ENCODE measurements around the gene CFAP46.
"Not testable (repeated sequence)": the region's sequence is repeated elsewhere in the genome, so short reads cannot be mapped to it uniquely, and the experiment has no call there.

The CFAP46 gene

DNA sequence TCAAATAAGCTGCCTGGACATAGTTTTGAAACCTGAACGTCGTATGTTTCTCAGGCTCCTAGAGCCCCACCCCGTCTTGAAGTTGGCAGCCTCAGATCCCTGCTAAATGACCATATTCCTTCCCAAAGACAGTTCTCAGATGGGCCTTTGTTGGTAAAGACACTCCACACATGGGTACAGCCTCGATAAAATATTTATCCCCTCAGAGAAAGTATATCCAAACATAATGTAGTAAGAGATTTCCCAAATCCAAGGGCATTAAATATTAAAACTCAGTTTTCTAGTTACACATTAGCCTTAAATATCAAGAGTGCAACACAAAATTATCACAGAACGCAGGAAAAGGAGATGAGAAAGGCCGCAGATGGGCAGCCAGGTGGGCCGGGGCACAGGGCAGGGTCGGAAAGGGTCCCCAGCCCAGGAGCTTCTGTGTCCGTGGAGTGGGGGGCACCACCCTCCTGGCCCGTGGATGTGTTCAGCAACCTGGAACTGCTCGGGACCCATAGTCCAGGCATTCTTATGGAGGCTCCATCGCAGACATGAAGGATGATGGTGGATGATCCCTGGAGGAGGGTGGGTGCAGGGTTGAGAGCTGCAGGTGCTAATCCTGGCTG, 1.5 kb upstream of the CFAP46 start:
- DNase-seq = no peak

DNA sequence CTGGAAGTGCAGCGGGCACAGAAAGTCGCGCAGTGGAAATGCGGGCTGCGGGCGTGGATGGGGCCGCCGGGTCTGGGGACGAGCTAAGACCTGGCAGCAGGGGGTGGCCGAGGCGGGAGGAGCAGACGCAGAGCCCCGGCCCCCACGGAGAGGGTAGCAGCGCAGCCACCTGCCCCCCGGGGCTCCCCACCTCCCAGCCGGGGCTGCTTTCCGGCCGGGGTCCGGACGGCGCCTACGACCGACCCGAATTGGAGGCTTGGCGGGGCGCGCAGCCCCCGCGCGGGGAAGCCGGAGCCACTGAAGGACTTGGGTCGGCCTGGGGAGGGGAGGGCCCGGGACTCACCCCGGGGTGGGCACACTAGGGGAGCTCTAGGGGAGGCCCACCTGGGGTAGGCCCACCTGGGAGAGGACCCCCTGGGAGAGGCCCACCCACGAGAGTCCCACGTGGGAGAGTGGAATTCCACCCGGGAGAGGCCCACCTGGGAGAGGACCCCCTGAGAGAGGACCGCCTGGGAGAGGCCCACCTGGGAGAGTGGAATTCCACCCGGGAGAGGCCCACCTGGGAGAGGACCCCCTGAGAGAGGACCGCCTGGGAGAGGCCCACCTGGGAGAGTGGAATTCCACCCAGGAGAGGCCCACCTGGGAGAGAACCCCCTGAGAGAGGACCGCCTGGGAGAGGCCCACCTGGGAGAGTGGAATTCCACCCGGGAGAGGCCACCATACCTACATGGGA, 854 bp upstream of the CFAP46 start:
- DNase-seq = no peak

DNA sequence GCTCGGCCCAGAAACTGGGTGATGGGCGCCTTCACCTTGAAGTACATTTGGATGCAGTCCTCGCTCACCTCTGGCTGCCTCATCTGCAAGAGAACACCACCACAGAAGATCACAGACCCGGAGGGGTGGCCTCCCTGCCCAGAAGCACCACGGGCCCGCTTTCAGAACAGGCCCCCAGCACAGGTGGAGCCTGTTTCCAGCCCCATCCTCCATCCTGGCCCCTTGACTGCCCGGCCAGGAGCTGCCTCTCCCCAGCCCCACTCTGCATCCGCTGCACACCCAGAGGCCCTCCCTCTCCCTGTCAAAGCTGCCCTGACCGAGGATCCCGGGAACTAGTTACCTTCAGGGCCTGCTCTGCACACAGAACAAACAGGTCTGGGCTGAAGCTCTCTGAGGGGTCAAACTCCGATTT, 724 bp downstream of the CFAP46 start:
- no peak for DNase-seq

DNA sequence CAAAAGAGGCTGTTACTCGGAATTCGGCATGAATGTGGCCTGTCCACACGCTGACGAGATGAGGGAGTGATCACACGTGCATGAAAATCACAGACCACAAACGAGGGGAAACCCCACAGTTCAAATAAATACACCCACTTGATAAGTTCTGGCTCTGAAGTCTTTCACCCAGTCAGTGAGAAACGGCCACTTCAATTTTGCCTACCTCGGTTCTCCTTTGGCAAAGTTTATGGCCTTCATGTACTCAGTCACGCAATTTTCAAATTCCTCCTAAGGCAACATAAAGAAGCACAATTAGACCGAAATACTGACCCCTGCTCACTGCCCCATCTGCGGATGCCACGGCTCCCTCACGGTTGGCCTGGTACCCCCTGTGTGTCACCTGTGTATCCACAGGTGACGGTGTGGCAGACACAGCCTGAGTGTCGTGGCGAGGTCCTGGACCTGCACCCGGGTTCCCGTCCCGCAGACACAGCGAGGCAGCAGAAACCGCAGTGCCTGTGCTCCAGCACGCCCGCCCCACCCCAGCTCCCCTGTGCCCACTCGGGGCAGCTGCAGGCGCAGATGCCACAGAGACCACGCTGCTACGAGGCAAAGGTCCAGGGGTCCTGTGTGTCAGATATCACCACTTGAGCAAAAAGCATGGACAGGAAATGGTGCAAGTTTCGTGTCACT, 1.4 kb downstream of the CFAP46 start:
- no peak for DNase-seq

DNA sequence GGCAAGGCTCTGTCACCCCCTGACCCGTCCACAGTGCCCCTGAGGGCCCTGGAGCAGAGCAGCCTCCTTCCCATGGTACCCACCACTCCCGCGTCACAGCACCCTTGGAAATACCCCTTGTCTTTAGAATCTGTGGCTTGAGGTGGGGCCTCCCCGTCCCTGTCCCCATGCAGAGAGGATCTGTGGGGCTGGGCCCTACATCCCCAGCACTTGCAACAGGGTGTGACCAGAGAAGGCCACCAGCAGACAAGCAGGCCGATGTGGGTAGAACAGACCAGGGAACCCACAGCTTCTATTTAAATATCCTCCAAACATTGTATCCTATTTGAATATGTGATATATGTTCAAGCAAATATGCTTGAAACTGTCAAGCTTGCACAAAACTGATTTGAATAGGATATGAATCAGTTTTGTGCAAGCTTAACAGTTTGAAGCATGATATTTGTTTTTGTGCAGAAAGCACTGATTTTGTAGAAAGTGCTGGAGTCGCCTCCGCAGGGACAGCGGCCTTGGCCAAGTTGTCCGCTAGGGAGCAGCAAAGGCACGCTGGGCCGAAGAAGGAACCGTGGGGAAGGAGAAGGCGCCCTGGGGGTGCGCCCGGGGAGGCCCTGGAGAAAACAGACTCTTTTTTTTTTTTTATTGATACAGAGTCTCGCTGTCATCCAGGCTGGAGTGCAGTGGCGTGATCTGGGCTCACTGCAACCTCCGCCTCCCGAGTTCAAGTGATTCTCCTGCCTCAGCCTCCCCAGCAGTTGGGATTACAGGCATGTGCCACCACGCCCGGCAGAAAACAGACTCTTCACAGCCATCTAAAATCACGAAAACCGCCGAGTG, 2.2 kb downstream of the CFAP46 start:
- no peak for DNase-seq

DNA sequence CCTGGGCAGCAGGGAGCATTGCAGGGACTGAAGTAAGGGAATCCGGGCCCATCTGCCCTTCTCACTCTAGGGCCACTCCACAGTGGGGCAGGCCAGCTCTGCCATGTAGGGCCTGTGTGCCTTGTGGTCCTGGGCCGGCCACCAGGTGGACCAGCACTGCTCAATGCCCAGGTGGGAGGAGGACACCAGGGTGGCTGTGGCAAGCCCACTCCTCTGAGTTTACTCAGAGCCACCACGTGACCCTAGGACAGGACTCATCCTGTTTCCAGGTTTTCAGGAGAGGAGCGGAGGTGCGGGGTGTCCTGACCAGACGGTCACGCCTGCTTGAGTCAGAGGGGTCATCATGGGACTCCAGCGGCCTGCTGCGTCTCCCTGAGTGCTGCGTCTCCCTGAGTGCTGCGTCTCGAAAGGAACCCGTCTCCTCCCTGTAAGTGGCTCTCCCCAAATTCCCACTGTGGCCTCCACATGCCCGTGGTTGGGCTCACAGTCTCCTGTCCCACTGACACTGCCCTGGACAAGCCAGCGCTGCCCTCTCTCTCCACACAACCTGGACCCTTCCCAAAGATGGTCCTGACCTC, 2.9 kb downstream of the CFAP46 start:
- no peak for DNase-seq

DNA sequence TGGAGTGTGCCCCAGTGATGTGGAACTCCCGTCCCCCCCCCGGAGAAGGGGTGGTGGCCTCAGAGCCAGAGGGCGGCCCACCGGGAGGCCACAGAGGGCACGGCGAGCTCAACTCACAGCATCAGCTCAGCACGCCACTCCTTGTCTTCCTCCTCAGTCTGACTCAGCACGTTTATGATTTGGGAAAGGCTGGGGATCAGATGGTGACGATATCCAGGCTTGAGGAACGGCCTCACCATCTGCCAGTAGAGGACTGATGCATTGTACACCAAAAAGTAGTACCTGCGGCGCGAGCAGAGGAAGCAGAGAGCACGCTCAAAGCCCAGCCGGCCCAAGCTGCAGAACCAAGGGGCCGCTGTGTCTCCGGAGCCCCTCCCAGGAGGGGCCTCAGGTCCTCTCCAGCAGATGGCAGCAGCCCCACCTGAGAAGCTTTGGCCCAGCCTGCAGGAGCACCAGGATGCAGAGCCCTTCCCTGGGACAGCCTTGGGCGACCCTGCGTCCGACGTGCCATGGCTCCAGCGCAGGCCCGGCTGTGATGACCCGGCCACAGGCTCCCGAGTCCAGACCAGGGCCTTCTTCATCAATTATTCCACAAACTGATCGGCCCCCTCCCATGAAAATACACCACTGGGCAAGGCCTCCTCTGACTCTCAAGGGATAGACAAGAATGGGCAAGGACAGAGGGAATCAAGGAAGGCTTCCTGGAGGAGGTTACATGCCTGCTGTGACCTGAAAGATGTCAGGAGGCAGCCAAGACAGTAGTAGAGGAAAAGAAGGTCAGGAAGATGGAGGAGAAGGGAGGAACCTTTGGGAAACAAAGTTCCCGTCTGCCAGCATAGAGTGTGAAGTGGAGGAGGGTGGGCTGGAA, 3.7 kb downstream of the CFAP46 start:
- DNase-seq = no peak

DNA sequence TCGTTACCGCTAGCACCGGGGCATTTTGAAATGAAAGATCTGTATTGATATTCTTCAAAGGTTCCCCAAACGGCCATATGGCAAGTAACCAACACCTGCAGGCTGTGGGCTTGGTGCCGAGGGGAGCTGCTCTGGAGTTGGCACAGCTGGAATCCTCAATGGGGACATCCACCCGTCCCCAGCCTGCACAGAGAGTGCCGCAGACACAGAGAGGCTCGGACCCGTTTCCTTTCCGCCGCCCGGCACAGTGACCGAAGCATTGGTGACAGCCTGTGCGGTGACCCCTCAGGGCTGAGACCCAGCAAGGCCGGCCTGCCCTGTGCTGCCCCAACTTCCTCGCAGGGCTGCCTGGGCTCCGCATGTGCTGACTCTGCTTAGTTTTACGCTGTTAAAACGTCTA, 4.5 kb downstream of the CFAP46 start:
- no peak for DNase-seq

DNA sequence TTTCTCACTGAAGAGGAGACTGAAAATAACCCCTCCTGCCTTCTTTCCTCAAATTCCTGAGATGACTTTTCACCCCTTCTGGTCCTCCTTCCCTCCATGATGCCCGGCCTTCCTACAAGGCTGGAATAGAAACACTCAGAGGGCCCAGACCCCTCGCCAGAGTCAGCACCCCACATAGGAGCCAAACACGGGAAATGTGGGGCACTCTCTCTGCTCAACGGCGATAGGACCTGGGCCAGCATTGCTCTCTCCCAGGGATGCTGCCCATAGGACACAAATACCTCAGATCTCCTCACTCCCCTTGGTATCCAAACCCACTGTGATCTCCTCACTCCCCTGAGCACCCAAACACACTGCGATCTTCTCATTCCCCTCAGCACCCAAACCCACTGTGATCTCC, 7.4 kb downstream of the CFAP46 start:
- no peak for DNase-seq

DNA sequence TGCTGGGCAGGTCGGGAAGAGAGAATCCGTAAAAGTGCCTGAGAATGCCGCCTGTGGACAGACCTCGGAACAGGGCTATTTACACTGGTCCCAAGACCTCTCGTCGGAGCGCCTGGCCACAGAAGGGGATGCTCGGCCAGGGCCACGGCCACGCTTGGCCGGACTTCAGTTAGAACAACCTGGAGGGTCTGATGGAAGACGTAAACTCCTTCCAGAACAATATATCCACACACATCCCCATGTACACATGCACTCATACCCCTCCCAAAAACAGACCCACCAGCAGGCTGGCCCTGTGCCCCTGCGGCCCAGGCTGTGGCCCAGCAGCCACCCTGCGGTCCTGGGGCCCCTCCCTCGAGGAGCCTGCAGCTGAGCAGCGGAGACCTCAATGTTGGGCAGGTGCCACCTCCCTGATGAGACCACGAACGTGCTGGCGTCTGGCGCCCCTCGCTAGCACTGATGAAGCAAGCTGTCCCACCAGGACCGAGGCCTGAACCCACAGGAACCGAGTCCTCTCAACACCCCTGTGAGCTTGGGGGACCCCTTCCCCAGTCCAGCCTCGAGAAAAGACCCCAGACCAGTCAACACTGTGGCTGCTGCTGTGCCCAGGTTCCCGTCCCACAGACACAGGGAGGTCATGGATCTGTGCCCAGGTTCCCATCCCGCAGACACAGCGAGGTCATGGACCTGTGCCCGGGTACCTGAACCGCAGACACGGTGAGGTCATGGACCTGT, 8.9 kb downstream of the CFAP46 start:
- no peak for DNase-seq

DNA sequence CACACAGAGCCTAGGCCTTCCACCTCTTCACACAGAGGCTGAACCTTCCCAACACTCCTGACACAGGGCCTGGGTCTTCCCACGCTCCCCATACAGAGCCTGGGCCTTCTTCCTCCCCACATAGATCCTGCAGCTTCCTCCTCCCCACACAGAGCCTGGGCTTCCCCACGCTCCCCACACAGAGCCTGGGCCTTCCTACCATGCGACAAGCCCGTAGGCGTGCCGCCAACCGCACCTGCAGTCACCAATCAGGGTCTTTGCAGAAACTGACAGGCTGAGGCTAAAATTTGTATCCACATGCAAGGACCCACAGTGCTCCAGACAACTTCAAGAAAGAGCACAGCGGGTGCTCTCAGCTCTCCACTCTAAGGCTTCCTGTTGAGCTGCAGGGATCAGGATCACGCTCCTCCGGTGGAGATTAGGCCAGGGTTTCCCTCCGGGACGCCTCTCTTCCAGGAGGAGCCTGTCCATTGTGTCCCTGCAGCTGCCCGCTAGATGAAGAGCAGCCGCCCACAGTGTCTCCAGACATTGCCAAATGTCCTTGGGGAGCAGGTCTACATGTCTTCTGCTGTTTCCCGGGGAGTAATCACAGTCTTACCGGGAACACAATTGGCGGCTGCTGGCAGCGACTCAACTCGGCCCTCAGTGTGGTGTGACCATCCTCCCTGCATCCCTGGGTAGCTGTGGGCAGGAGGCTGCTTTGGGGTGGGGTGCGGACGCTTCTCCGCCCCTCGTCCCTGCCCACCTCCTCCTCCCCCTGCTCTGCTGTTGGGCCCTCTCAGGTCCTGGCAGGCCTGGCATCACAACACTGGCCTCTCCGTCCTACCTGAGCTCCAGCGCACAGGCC, 9.7 kb downstream of the CFAP46 start:
- no peak for DNase-seq

DNA sequence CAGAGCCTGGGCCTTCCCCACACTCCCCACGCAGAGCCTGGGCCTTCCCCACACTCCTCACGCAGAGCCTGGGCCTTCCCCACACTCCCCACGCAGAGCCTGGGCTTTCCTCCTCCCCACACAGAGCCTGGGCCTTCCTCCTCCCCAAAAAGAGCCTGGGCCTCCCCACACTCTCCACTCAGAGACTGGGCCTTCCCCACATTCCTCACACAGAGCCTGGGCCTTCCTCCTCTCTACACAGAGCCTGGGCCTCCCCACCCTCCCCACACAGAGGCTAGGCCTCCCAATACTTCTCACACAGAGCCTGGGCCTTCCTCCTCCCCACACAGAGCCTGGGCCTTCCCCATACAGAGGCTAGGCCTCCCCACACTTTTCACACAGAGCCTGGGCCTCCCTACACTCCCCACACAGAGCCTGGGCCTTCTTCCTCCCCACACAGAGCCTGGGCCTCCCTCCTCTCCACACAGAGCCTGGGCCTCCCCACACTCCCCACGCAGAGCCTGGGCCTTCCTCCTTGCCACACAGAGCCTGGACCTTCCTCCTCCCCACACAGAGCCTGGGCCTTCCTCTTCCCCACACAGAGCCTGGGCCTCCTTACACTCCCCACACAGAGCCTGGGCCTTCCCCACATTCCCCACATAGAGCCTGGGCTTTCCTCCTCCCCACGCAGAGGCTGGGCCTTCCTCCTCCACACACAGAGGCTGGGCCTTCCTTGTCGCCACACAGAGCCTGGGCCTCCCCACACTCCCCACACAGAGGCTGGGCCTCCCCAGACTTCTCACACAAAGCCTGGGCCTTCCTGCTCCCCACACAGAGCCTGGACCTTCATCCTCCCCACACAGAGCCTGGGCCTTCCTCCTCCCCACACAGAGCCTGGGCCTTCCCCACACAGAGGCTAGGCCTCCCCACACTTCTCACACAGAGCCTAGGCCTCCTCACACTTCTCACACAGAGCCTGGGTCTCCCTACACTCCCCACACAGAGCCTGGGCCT, 10.8 kb downstream of the CFAP46 start:
- DNase-seq = not testable (repeated sequence)

DNA sequence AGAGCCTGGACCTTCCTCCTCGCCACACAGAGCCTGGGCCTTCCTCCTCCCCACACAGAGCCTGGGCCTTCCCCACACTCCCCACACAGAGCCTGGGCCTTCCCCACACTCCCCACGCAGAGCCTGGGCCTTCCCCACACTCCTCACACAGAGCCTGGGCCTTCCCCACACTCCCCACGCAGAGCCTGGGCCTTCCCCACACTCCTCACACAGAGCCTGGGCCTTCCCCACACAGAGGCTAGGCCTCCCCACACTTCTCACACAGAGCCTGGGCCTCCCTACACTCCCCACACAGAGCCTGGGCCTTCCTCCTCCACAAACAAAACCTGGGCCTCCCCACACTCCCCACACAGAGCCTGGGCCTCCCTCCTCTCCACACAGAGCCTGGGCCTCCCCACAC, 11.7 kb downstream of the CFAP46 start:
- DNase-seq = not testable (repeated sequence)

DNA sequence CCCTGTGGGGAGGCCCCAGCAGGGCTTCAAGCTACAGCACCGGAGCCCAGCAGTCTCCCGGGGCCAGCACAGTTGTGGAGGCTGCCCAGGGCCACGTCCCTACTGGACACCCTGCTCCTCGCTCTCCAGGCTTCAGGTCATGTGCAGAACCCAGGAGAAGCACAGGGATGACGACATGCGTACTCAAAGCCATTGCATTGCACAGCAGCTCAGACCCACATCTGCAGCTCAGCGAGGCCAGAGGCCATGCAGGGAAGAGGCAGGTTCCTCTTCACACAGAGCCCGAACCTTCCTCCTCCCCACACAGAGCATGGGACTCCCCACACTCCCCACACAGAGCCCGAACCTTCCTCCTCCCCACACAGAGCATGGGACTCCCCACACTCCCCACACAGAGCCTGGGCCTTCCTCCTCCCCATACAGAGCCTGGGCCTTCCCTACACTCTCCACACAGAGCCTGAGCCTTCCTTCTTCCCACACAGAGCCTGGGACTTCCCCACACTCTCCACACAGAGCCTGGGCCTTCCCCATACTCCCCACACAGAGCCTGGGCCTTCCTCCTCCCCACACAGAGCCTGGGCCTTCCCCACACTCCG, 12.3 kb downstream of the CFAP46 start:
- no peak for DNase-seq

DNA sequence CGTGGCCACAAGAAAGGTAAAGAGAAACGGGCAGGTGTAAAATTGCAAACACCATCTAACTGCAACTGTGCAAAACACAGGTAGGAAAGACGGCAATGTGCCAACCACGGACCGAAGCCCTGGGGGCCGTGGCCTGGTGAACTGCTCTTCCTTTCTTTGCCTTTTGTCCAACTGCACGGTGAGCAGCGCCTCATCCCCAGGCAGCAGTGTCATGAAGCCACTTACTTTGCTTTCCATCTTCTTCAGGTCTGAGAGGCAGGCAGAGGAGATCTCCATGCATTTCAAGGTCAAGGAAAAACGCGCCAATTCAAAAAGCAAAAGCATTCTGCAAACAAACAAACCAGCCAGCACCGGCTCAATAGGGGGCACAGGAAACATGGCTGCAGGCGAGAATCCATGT, 12.9 kb downstream of the CFAP46 start:
- DNase-seq = no peak

DNA sequence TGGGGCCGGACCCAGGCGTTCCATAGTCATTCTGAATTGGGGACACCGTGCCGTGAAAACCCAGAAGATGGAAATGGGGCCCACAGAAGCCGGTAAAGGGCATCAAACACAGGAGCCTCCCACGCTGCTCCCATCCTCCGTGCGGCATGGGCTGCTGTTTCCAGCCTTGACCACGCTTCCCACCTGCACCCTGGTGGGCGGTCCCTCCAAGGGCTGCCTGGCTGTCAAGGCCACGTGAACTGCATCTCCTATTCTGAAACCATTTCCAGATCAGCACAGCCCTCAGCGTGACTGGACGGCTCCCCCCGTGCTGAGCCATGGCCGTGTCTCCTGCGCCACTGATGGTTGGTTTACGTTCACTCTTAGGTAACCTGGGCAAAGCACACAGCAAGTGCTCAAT, 14.1 kb downstream of the CFAP46 start:
- DNase-seq = no peak

DNA sequence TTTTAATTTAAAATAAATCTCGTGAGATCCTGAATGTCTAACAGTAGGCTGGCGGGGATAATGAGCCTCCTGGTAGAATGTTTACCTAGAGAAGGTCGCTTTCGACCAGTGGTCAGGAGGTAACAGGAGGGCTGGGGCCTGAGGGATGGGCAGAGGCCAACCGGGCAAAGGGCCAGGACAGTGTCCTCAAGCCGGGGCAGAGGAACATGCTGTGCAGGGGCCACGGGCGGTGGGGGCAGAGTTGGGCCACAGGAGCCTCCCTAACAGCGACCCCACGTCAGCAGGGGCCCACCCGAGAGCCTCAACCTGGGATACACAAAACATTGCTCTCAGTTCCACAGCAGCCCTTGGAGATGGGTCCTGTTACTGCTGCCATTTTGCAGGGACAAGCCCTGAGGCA, 14.5 kb downstream of the CFAP46 start:
- DNase-seq = no peak

Measured in activated CD4-positive, alpha-beta T cell treated with anti-CD3 and anti-CD28 coated beads, Interleukin-2, amount 50 U/mL, for 1 hour (primary cell).